WERI-Rb-1 (cell line): ENCODE measurements around the gene LRRC4C.
A peak's percentile ranks its signal among the peaks of the same experiment; 100 is the strongest.

Experiments used
- DNase-seq: peaks from one replicate; pipeline ENCODE4 v3.0.0-alpha.2; 2020
- H3K27ac ChIP-seq: fragments of 250-450 bp; sonication (Bioruptor Pico); 2 replicates; pipeline ENCODE4 v1.5.1; 2020; ENCODE audit warnings: mild to moderate bottlenecking, moderate library complexity
- H3K27me3 ChIP-seq: fragments of 250-450 bp; sonication (Bioruptor Pico); 2 replicates; pipeline ENCODE4 v1.5.1; 2021; ENCODE audit warnings: mild to moderate bottlenecking, low read depth, moderate library complexity; ENCODE audit not compliant: insufficient read depth, severe bottlenecking
- H3K36me3 ChIP-seq: fragments of 250-450 bp; sonication (Bioruptor Pico); 2 replicates; pipeline ENCODE4 v1.5.1; 2020; ENCODE audit warnings: mild to moderate bottlenecking, moderate library complexity
- H3K4me3 ChIP-seq: 2 replicates; pipeline ENCODE4 v1.5.1; 2011; ENCODE audit warnings: low read depth, mild to moderate bottlenecking, control low read depth, low read length
- H3K9me3 ChIP-seq: fragments of 250-450 bp; sonication (Bioruptor Pico); 2 replicates; pipeline ENCODE4 v1.5.1; 2021; ENCODE audit warnings: mild to moderate bottlenecking, moderate library complexity; ENCODE audit not compliant: severe bottlenecking
- TF ChIP-seq, protein P1 (sequence below): IDR thresholded peaks from 2 replicates; pipeline ENCODE4 v1.5.1; 2011; ENCODE audit warnings: low read depth, mild to moderate bottlenecking, control low read depth, inconsistent platforms, low read length

The LRRC4C gene

DNA sequence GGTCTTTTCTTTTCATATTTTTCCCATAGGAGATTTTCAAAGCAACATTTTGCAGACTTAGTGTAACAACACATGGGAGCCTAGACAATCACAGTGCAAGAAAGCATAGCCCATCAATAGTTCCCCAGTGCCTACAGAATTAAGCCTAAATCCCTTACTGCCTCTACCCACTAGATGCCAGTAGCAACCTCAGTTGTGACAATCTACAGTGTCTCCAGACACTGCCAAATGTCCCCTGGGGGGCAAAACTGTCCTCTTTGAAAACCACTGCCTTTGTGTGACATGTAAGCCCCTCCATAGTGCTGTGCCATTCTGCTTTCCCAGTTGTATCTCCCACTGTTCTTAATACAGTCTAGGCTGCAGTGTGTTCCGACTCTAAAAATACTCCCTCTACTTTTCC is 1329.0 kb downstream of the LRRC4C start:
- TF ChIP-seq, protein P1, sequence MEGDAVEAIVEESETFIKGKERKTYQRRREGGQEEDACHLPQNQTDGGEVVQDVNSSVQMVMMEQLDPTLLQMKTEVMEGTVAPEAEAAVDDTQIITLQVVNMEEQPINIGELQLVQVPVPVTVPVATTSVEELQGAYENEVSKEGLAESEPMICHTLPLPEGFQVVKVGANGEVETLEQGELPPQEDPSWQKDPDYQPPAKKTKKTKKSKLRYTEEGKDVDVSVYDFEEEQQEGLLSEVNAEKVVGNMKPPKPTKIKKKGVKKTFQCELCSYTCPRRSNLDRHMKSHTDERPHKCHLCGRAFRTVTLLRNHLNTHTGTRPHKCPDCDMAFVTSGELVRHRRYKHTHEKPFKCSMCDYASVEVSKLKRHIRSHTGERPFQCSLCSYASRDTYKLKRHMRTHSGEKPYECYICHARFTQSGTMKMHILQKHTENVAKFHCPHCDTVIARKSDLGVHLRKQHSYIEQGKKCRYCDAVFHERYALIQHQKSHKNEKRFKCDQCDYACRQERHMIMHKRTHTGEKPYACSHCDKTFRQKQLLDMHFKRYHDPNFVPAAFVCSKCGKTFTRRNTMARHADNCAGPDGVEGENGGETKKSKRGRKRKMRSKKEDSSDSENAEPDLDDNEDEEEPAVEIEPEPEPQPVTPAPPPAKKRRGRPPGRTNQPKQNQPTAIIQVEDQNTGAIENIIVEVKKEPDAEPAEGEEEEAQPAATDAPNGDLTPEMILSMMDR, result no peak
- no peak for DNase-seq
- no peaks in the 10 kb centered on the region for H3K36me3 ChIP-seq

DNA sequence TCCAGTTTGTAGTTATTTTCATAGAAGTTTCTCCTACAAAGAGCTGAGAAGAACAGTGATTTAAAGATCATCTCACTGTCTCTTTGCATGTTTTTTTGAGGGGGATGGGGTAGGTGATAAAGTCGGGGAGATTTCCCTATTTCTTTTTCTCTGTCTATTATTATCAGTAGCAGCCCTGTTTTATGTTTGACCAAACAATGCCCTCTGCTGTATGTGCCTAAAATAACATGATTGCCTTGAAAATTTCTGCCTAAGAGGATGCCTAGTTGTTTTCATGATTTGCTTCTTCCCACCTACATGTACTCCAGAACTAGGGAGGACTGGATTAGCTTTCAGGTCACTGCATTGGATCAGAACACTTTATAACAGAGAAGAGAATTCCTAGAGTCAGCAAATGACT is 1330.2 kb downstream of the LRRC4C start:
- H3K27me3 ChIP-seq, result peaks cover 41% of the 10 kb centered on the region
- no peak overlapping the region for H3K27ac ChIP-seq
- no peaks in the 10 kb centered on the region for H3K36me3 ChIP-seq
- TF ChIP-seq, protein P1, result 0 out of 2 replicates have a peak, but pooled peaks have one; percentile 24
- no peak overlapping the region for H3K4me3 ChIP-seq
- no peak for DNase-seq
- H3K9me3 ChIP-seq, result no peaks in the 10 kb centered on the region

More for the DNA sequence above, 1329.0 kb downstream of the LRRC4C start:
- Histone ChIP-seq H3K9me3 (no peaks in the 10 kb centered on the region), H3K27me3 (peaks cover 44% of the 10 kb centered on the region), H3K4me3 (no peak overlapping the region), H3K27ac (no peak overlapping the region)

DNA sequence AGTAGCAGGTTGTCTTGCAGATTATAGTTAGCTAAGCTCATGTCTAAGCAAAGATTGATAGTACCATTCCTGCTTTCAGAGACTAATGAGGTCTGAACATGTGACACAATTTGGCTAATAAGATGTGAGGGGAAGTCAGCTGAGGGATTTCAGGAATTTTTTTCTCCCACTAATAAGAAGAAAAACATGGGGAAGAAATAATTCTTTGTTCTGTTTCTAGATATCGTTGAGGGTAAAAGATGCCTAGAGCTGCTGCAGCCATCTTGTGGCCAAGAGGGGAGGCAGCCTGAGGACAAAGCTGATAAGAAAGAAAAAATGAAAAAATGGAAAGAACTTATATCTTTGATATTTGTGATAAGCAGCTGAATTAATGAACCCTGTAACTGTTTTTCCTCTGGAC is 1334.4 kb downstream of the LRRC4C start:
- no peak for DNase-seq
- TF ChIP-seq, protein P1, result no peak
- Histone ChIP-seq H3K27ac (no peak overlapping the region), H3K4me3 (no peak overlapping the region), H3K36me3 (no peaks in the 10 kb centered on the region), H3K27me3 (peaks cover 13% of the 10 kb centered on the region), H3K9me3 (no peaks in the 10 kb centered on the region)

DNA sequence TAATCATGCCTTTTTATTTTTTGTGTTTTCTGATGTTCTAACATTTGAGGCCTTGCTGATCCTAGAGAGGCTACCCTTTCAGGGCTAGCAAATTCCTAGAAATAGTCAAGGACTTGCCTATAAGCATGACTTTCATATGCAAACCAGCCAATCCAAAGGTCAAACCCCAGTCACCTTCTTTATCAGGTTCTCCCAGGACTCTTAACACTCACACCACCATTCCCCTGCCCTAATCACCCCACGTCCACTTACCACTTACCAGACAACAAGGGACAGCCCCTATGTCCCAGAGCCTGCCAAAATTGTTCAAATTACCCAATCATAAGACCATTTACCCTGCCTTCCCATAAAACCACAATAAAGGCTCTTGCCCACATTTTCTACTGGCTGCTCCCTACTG is 1339.8 kb downstream of the LRRC4C start:
- Histone ChIP-seq H3K27ac (no peak overlapping the region), H3K27me3 (peaks cover 10% of the 10 kb centered on the region), H3K4me3 (no peak overlapping the region), H3K9me3 (no peaks in the 10 kb centered on the region), H3K36me3 (no peaks in the 10 kb centered on the region)
- DNase-seq, result no peak
- TF ChIP-seq, protein P1, result no peak

DNA sequence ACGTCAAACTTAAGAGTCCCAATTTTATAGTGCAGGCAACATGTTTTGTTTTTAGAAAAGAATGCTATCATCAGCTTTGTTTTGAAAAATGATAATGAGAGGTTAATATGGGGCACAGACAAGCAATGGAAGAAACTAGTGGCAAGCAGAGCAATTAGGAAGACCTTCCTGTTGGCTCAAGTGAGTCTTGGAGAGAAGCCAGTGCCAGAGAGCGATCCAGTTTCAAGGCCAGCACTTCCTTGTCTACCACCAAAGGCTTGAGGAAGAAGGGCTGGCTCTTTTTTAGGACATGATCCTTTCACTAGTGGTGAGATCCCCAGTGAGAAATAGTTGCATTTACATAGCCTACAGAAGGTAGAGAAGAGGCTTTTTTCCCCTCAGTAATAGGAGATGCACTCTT is 1340.7 kb downstream of the LRRC4C start:
- Histone ChIP-seq H3K36me3 (no peaks in the 10 kb centered on the region), H3K27ac (no peak overlapping the region), H3K27me3 (peaks cover 15% of the 10 kb centered on the region), H3K4me3 (no peak overlapping the region), H3K9me3 (no peaks in the 10 kb centered on the region)
- TF ChIP-seq, protein P1, result no peak
- no peak for DNase-seq

DNA sequence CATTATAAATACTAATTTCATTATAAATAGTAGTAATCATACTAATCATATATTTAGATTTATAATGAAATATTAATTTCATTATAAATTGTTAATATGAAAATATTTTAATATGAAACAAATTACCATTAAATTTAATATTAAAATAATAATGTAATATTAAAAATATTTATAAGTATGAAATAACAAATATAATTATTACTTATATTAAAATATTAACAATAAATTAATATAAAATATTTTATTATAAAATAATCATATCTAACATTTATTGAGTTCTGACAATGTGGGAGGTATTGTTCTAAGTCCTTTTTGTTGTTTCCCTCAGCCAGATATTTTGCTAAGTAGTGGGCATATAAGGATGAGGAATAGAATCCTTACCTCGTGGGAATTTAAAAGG is 1341.4 kb downstream of the LRRC4C start:
- TF ChIP-seq, protein P1, result no peak

More for the DNA sequence above, 1341.4 kb downstream of the LRRC4C start:
- Histone ChIP-seq H3K9me3 (no peaks in the 10 kb centered on the region), H3K27ac (no peak overlapping the region), H3K36me3 (no peaks in the 10 kb centered on the region), H3K4me3 (no peak overlapping the region), H3K27me3 (peaks cover 15% of the 10 kb centered on the region)
- DNase-seq, result no peak
